Measurements from ENCODE around the gene SMARCD2.

Gene SMARCD2

GRCh38 chr17:63848834-63849689 is 6.6 kb upstream of the SMARCD2 start:
- peak; percentile 95 for DNase-seq

DNA sequence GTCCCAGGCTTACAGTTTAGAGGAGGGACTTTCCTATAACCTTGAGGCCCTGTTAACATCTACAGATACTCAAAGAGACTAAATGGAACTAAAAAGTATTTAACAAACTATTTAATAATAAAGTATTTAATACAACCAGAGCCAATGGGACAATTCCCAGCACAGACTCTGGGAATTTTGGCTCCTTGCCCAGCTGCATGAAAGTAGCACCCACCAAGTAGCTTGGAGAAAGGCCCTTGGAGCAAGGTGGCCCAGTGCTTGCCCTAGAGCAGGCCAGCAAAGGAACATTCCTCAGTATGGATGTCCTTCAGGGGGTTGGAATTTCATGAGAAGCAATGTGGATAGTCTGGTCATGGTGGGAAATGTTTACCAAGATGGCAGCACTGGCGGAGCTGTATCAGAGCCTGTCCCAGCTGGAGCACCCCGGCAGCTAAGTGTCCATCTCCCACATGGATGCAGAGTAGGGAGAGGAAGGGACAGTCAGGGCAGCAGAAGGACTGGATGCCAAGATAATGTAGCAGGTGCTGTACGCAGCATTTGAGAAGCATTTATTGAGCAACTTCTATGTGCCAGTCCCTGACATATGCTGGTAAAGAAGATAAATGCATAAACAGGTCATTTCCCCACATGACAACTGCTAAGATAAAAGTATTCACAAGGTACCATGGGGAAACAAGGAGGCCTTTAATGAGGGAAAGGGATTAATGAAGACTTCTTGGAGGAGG is 5.2 kb upstream of the SMARCD2 start:
- DNase-seq: no peak

DNA sequence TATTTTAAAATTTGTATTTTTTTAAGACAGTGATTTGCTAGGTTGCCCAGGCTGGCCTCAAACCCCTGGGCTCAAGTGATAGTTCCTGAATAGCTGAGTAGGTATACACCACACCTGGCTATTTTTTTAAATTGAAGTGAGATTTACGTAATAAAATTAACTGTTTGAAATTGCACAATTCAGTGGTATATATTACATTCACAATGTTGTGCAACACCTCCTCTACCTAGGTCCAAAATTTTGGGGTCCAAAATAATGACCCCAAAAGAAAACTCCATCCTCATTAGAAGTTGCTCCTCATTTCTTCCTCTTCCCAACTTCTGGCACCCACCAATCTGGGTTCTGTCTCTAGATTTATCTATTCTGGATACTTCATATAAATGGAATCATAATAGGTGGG is 3.0 kb upstream of the SMARCD2 start:
- no peak for DNase-seq

- no peak for DNase-seq
These were observed 1.6 kb upstream of the SMARCD2 start for GRCh38 chr17:63843910-63844677.

DNA sequence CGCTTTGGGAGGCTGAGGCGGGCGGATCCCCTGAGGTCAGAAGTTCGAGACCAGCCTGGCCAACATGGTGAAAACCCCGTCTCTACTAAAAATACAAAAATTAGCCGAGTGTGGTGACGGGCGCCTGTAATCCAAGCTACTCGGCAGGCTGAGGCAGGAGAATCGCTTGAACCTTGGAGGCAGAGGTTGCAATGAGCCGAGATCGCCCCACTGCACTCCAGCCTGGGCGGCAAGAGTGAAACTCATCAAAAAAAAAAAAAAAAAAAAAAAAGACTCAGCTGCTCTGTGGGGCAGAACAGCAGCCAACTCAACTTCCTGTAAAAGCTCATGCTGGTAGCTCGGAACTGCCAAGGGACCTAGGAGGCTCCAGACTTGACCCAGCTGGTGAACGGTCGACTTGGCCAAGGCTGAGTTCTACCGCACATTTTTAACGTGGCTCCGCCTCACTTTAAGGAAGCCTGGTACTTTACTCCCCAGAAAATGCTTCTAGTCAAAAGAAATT is 953 bp upstream of the SMARCD2 start:
- peak; percentile 52 for DNase-seq

- DNase-seq: no peak
These were observed 329 bp downstream of the SMARCD2 start for GRCh38 chr17:63842173-63842539.

DNA sequence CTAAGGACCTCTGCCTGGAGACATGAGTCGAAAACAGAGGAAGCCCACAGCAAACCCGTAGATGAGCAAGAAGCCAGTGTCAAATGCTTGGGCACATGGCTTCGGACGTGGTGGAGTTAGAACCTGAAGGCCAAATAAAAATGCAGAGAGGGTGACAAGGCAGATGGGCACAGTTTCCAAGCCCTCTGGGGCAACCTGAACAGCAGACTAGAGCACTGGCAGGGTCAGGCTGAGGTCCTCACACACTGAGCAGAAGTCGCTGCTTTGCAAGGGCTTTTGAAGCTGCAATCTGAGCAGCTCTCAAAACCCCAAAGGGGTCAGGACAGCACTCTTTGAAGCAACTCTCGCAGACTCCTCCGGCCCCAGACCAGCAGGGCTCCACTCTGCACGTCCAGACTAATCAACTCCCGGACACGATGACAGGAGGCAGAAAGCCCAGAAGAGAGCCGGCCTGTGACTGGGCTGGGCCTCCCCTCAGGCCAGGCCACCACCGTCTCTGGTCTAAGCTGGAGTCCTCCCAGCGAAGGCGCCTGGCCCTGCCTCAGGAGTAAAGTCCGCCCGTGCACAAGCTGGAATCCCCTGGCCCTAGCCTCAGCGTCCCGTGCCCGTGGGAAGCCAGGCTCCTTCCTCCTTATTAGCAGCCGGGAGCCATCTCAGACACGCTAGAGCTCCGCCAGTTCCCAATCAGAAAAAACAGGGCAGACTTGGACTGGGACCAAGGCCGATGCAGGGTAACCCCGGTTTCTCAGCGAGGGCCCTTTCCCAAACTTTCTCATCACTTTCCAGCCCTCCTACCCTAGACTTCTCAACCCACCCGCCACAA is 924 bp downstream of the SMARCD2 start:
- no peak for DNase-seq

DNA sequence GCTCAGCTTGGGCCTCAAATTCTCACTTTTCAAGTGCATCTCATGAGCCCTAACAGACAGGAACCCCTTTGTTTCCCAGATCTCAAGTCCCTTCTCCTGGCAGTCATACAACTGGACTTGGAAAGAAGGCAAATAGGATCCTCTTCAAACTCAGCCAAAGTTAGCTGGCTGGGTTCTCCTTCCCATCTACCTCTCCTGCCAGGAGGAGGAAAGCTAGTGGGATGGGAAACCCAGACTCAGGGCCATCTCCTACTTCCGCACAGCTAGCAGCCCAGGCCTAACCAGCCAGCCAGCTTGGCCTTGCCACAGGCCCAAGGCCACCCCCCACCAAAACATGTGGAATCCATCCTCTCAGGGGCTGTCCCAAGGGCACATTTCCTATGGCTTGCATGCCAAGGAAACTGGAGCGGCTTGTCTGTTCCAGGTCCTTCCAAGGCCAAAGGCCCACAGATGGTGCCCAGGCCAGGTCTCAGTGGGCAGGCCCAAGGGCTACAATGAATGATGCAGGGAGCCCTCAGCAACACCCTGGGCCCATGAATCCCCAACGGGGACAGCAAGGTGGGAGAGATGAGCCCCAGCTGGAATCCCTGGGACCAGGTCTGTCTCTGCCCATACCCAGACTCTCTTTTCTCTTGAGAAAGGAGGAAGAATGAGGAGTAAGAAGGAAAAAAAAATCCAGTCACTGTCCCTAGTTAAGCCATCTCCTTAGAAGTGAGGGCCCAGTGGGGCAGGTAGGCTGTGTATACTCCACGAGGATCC is 1.7 kb downstream of the SMARCD2 start:
- no peak for DNase-seq

DNA sequence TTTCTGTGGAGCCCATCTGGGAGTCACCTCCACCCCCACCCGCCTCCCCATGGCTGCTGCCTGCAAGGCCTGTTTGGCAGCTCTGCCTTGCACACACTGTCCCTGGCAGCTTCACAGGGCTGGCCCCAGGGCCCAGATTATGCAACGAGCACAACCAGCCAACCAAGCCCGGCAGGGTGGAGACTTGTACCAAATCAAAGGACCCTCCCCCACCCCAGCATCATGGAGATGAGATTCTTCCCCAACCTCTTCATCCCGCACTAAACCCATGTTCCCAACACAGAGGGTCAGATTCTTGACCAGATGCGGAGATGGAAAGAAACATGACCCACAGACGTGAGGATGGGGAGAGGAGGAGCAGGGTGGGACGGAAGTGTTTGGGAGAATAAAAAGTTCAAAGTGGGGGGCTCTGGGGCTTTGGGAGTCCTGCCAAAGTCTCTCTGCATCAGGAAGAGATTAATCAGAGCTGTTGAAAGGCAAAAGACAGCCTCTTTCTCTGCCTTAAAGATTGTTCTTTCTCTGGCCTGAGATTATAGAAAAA is 3.8 kb downstream of the SMARCD2 start:
- no peak for DNase-seq

GRCh38 chr17:63837962-63838600 is 4.4 kb downstream of the SMARCD2 start:
- DNase-seq: no peak

DNA sequence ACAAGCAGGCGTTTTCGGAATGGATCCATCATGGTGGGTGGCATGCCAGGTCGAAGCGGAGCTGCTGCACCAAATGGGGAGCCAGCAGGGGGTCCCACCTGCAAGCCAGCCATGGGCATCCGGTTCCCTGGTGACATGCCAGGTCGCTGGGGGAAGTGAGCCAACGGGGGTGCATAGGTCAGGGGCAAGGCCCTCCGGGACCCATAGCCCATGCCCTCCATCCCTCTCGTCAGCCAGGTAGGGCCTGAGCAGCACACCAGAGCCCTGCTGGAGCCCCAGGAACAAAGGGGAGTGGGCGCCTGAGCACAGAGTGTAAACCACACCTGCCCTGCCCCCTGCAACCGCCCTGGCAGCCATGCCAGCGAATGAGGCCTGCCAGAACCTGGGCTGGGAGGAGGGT is 5.0 kb downstream of the SMARCD2 start:
- no peak for DNase-seq

GRCh38 chr17:63836811-63837210 is 5.7 kb downstream of the SMARCD2 start:
- DNase-seq: no peak

GRCh38 chr17:63835167-63835720 is 7.2 kb downstream of the SMARCD2 start:
- DNase-seq: no peak

- DNase-seq: peak; percentile 79
These were observed 7.9 kb downstream of the SMARCD2 start for GRCh38 chr17:63834431-63835166.

DNA sequence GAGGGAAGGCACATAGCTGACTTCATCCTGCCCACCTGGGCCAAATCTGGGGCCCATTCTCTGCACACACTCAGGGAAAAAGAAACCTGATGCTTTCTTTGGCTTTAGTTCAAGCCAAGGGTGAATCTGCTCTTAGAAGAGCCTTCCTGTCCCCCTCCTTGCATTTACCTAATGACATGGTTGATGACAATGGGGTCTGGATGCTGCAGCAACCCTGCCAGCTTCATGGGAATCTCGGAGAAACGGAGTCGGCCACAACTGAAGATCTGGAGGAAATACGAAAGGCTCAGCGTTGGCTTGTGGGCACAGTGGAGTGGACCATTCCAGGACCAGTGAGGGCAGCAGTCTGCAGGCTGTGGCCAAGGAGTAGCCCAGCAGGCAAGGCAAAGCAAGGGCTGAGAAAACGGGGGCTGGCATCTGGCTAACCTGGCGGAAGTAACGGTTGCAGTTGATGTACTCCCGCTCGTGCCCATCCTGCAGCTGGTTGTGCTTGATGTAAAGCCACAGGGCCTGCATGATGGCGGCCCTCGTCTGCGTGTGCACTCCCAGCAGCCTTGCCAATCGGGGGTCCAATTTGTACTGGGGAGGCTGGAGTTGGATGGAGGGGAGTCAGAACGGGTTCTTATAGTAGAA is 8.6 kb downstream of the SMARCD2 start:
- no peak for DNase-seq

- DNase-seq: no peak
These were observed 9.3 kb downstream of the SMARCD2 start for GRCh38 chr17:63833026-63833740.

DNA sequence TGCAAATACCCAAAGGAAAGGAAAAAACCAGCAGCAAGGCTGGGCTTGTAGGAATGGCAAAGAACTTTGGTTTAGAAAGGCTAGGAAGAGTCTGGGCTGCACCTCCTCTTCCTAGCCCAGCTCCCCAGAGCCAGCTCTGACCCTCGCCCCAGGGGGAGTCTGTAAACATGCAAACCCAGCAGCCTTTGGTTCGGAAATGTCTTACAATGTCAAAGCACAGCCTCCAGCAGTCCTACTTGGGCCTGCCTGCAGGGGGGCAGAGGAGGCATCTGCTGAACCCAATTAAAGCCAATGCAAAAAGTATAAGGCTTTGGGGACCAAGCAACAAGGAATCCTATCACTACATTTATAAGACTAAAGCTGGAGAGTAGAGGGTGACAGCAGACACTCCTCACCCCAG is 10.0 kb downstream of the SMARCD2 start:
- DNase-seq: no peak

GRCh38 chr17:63832014-63832413 is 10.5 kb downstream of the SMARCD2 start:
- DNase-seq: no peak

- no peak for DNase-seq
These were observed 11.0 kb downstream of the SMARCD2 start for GRCh38 chr17:63831505-63831904.

Data from CD4-positive, alpha-beta T cell treated with Interleukin-17A for 1 hour (primary cell).